Breast epithelium (tissue), 4 donors: Measurements from ENCODE around the gene ADD1. TPM values are rescaled to one million over a fixed set of nuclear protein-coding genes. Genes with fewer than 3 reads are reported as not detected.

Experiments used
- DNase-seq, 2 donors: peaks; one replicate each; pipeline ENCODE4 v3.0.0-alpha.2; 2019; ENCODE audit warnings: low spot score in 2 of 2
- H3K27ac ChIP-seq, 2 donors: fragments of 200-600 bp; sonication (generic) in 1 of 2; one replicate each; pipeline ENCODE4 v1.5.1; 2016 to 2019; ENCODE audit warnings: mild to moderate bottlenecking in 1 of 2
- H3K27me3 ChIP-seq, 2 donors: fragments of 200-600 bp; sonication (generic) in 1 of 2; one replicate each; pipeline versions ENCODE4 v1.5.1 to v1.6.0; 2017 to 2019; ENCODE audit warnings: control low read depth in 1 of 2, mild to moderate bottlenecking in 1 of 2
- H3K36me3 ChIP-seq: fragments of 200-600 bp; one replicate; pipeline ENCODE4 v1.5.1; 2019
- H3K4me1 ChIP-seq, 2 donors: fragments of 200-600 bp; sonication (generic); one replicate each; pipeline ENCODE4 v1.5.1; 2016 to 2019; ENCODE audit warnings: control low read depth in 1 of 2
- H3K4me3 ChIP-seq, 3 donors: fragments of 200-600 bp; sonication (generic); 1 replicate in 2 of 3; 2 replicates in 1 of 3; pipeline ENCODE4 v1.5.1; 2016 to 2019; ENCODE audit warnings: mild to moderate bottlenecking in 3 of 3, moderate library complexity in 2 of 3
- H3K9me3 ChIP-seq, 2 donors: fragments of 200-600 bp; sonication (generic) in 1 of 2; one replicate each; pipeline ENCODE4 v1.5.1; 2016 to 2019; ENCODE audit warnings: control low read depth in 1 of 2
- CTCF ChIP-seq, 3 donors: fragments of 450-650 bp; IDR thresholded peaks; one replicate each; pipeline ENCODE4 v1.5.1; 2016 to 2017; ENCODE audit warnings: antibody characterized with exemption in 3 of 3, mild to moderate bottlenecking in 3 of 3, moderate library complexity in 3 of 3
- POLR2A ChIP-seq: fragments of 450-650 bp; IDR thresholded peaks from one replicate; pipeline ENCODE4 v1.6.1; 2016; ENCODE audit warnings: antibody characterized with exemption, mild to moderate bottlenecking, moderate library complexity
- POLR2AphosphoS5 ChIP-seq, 3 donors: sonication (generic); formaldehyde crosslinking; IDR thresholded peaks; one replicate each; pipeline ENCODE4 v1.6.1; 2017; ENCODE audit warnings: antibody characterized with exemption in 3 of 3
- intact Hi-C: fragments of 100-400 bp; cut with DNase I; formaldehyde crosslinking; loops from one replicate; pipeline ENCODE4 v1.15.1; 2023; ENCODE audit warnings: low total_unique reads
- total RNA-seq, 3 donors: library from RNA; depleted of rRNA; stranded (reverse); fragments of >200 nt; gene quantifications; one replicate each; pipeline ENCODE4 v1.1.0, GENCODE V29; 2016

Gene ADD1
- total RNA-seq, 3 donors from 2014 or later = 161 to 193 (median 181) TPM

GRCh38 chr4:2820216-2820982 lies 23.2 kb upstream of the ADD1 start:
- Histone ChIP-seq H3K4me1 (peaks cover 0 to 5% of the 10 kb centered on the region in 2 donors), H3K4me3 (no peak overlapping the region), H3K27ac (no peak overlapping the region), H3K27me3 (no peaks in the 10 kb centered on the region), H3K9me3 (no peaks in the 10 kb centered on the region), H3K36me3 (no peaks in the 10 kb centered on the region)
- DNase-seq = no peak
- TF ChIP-seq POLR2AphosphoS5 (IDR thresholded peaks at IDR 0.05) (no peak), POLR2A (no peak), CTCF (IDR thresholded peaks at IDR 0.05) (no peak)
- intact Hi-C loops = no loop called here

GRCh38 chr4:2822461-2823300 lies 21.0 kb upstream of the ADD1 start:
- Histone ChIP-seq H3K36me3 (no peaks in the 10 kb centered on the region), H3K4me1 (peaks cover 0 to 2% of the 10 kb centered on the region in 2 donors), H3K27me3 (no peaks in the 10 kb centered on the region), H3K9me3 (no peaks in the 10 kb centered on the region), H3K27ac (no peak overlapping the region), H3K4me3 (no peak overlapping the region)
- DNase-seq = no peak
- intact Hi-C loops = no loop called here
- TF ChIP-seq CTCF (IDR thresholded peaks at IDR 0.05) (no peak), POLR2A (no peak), POLR2AphosphoS5 (IDR thresholded peaks at IDR 0.05) (no peak)

GRCh38 chr4:2823301-2823670 lies 20.4 kb upstream of the ADD1 start:
- no peak for TF ChIP-seq CTCF (IDR thresholded peaks at IDR 0.05)
- no peak for TF ChIP-seq POLR2A
- no peak for TF ChIP-seq POLR2AphosphoS5 (IDR thresholded peaks at IDR 0.05)
- Histone ChIP-seq H3K27ac (no peak overlapping the region), H3K27me3 (no peaks in the 10 kb centered on the region), H3K4me1 (no peaks in the 10 kb centered on the region), H3K4me3 (no peak overlapping the region), H3K36me3 (no peaks in the 10 kb centered on the region), H3K9me3 (no peaks in the 10 kb centered on the region)
- DNase-seq = no peak
- intact Hi-C loops = no loop called here

GRCh38 chr4:2823671-2824328 lies 19.8 kb upstream of the ADD1 start:
- no peak for TF ChIP-seq POLR2AphosphoS5 (IDR thresholded peaks at IDR 0.05)
- no peak for TF ChIP-seq POLR2A
- no peak for TF ChIP-seq CTCF (IDR thresholded peaks at IDR 0.05)
- no peaks in the 10 kb centered on the region for H3K36me3 ChIP-seq
- no peaks in the 10 kb centered on the region for H3K27me3 ChIP-seq
- H3K27ac ChIP-seq = no peak overlapping the region
- H3K4me3 ChIP-seq = no peak overlapping the region
- no peaks in the 10 kb centered on the region for H3K9me3 ChIP-seq
- DNase-seq = no peak
- no peaks in the 10 kb centered on the region for H3K4me1 ChIP-seq
- intact Hi-C loops = no loop called here
